Measurements from ENCODE around the gene ART4. TPM values are rescaled to one million over a fixed set of nuclear protein-coding genes. Genes with fewer than 3 reads are reported as not detected.

ART4 gene
- total RNA-seq, 4 donors from 2014 or later: 0.35 to 0.95 TPM; not detected in 2

DNA sequence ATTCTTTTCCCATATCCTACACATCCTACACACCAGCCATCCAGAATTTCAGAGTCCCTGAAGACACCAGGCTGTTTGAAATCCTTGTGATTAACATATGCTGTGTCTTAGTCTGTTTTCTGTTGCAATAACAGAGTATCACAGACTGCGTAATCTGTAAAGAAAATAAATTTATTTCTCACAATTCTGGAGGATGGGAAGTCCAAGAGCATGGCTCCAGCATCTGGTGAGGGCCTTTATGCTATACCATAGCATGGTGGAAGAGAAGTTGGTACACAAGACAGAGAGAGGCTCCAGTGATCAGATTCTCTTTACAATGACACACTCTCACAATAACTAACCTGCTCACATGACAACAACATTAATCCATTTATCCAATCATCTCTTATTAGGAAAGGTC is 4.1 kb downstream of the ART4 start:
- no peak overlapping the region for H3K4me3 ChIP-seq
- H3K4me1 ChIP-seq: peaks cover 0 to 19% (median 16%) of the 10 kb centered on the region in 3 donors
- TF ChIP-seq POLR2A (IDR thresholded peaks at IDR 0.05): no peak
- TF ChIP-seq, protein P1, sequence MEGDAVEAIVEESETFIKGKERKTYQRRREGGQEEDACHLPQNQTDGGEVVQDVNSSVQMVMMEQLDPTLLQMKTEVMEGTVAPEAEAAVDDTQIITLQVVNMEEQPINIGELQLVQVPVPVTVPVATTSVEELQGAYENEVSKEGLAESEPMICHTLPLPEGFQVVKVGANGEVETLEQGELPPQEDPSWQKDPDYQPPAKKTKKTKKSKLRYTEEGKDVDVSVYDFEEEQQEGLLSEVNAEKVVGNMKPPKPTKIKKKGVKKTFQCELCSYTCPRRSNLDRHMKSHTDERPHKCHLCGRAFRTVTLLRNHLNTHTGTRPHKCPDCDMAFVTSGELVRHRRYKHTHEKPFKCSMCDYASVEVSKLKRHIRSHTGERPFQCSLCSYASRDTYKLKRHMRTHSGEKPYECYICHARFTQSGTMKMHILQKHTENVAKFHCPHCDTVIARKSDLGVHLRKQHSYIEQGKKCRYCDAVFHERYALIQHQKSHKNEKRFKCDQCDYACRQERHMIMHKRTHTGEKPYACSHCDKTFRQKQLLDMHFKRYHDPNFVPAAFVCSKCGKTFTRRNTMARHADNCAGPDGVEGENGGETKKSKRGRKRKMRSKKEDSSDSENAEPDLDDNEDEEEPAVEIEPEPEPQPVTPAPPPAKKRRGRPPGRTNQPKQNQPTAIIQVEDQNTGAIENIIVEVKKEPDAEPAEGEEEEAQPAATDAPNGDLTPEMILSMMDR (IDR thresholded peaks at IDR 0.05): no peak
- no peaks in the 10 kb centered on the region for H3K9me3 ChIP-seq
- H3K36me3 ChIP-seq: no peaks in the 10 kb centered on the region
- intact Hi-C loops (cut with DNase I): no loop called here
- WGBS, 2 donors: 92 to 100% methylated on average over 1 of the region's 1 CpG
- no peaks in the 10 kb centered on the region for H3K27me3 ChIP-seq
- no peak for DNase-seq
- no peak overlapping the region for H3K27ac ChIP-seq

DNA sequence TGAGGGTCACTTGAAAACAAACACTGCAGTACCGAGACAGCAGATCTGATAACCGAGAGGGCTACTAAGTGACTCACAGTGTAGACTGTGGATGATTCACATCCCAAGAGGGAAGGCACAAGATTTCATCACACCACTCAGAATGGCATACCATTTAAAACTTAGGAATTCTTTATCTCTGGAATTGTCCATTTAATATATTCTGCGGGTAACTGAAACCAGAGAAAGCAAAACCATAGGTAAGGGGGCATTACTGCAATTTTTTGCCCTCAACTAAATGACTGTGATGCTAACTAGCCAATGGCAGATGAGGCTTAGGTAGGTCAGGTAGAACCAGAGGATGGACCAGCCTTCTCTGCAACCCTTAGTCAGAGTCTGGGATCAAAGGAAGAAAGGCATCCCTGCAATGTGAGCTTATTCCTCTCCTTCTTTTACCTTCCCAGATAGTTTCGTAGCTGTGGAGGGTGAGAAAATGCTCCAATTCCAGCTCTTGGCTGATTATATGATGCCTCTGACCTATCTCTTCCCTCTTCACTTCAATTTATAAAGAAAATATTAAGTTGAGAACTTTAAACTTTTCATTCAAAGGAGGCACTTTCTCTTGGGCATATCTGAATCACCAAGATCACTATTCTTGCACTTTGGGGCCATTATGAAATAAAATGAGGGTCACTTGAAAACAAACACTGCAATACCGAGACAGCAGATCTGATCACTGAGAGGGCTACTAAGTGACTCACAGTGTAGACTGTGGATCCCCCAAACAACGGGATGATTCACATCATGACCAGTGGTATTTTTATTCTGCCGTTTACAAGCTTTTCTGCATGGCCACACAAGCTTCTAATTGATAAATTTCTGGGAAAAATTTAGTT is 6.8 kb downstream of the ART4 start:
- Histone ChIP-seq H3K4me3 (no peak overlapping the region), H3K36me3 (no peaks in the 10 kb centered on the region), H3K27ac (no peak overlapping the region), H3K27me3 (no peaks in the 10 kb centered on the region), H3K4me1 (peaks cover 0 to 6% (median 4%) of the 10 kb centered on the region in 3 donors), H3K9me3 (no peaks in the 10 kb centered on the region)
- TF ChIP-seq, protein P1 (IDR thresholded peaks at IDR 0.05): no peak
- TF ChIP-seq POLR2A (IDR thresholded peaks at IDR 0.05): no peak
- intact Hi-C loops (cut with DNase I): no loop called here
- 58 to 64% methylated on average over 7 of the region's 7 CpGs for WGBS, 2 donors
- no peak for DNase-seq

DNA sequence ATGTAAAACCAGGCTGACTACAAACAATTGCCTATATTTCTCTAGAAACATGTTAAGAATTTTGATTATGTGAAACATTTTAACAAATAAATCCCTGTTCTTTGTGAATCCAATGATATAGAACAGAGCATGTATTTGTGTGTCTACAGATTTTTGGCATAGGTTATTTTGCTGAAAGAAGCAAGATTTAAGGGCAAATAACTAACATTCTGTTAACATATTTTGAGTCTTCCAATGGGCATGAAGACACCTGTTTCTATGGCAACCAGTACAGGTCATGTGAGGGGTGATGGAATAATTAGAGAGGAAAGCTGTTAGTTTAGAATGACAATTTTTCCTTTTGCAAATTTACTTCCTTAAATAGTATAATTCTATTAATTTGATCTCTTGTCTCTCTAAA is 8.8 kb downstream of the ART4 start:
- H3K4me1 ChIP-seq: no peaks in the 10 kb centered on the region
- no peaks in the 10 kb centered on the region for H3K9me3 ChIP-seq
- no peaks in the 10 kb centered on the region for H3K27me3 ChIP-seq
- intact Hi-C loops (cut with DNase I): no loop called here
- no peaks in the 10 kb centered on the region for H3K36me3 ChIP-seq
- H3K4me3 ChIP-seq: no peak overlapping the region
- no peak for DNase-seq
- no peak overlapping the region for H3K27ac ChIP-seq
- TF ChIP-seq POLR2A (IDR thresholded peaks at IDR 0.05): no peak
- TF ChIP-seq, protein P1 (IDR thresholded peaks at IDR 0.05): no peak

DNA sequence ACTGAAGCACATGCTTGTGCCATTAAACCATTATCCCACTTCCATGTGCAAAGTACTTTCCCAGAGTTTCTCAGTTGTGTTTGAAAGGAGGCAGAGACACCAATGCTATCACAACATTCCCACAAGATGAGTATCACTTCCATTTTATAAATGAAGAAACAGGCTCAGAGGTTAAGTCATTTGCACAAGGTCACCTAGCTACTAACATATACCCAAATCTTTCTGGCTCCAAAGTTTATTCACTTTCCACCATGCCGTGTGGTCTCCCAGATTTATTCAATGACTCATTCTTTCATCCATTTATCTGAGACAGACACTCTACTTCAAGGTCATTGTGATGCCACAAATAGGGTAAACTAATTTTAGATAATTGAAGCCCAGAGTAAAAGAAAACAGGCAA is 9.4 kb downstream of the ART4 start:
- no peak overlapping the region for H3K27ac ChIP-seq
- WGBS, 2 donors: 5 to 50% methylated on average over 1 of the region's 1 CpG
- H3K4me1 ChIP-seq: no peaks in the 10 kb centered on the region
- H3K36me3 ChIP-seq: no peaks in the 10 kb centered on the region
- no peaks in the 10 kb centered on the region for H3K27me3 ChIP-seq
- no peak for TF ChIP-seq POLR2A (IDR thresholded peaks at IDR 0.05)
- TF ChIP-seq, protein P1 (IDR thresholded peaks at IDR 0.05): no peak
- no peak overlapping the region for H3K4me3 ChIP-seq
- intact Hi-C loops (cut with DNase I): no loop called here
- DNase-seq: no peak
- no peaks in the 10 kb centered on the region for H3K9me3 ChIP-seq

DNA sequence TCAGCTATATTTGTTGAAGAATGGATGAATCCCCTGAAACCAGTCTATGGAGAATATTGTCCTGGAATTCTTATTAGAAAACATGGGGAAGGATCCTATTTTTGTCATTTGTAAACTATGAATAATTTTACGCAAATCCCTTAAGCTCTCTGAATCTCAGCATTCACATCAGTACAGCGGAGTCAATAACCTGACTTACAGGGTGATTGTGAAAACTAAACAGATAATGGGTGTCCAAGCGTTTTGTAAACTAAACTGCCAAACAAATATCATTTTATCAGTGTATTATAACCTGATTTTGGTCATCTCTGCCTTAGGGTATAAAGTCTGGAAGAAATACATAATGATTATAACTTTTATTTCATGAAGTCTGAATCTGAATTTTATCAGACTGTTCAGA is 10.0 kb downstream of the ART4 start:
- H3K27me3 ChIP-seq: no peaks in the 10 kb centered on the region
- no peaks in the 10 kb centered on the region for H3K4me1 ChIP-seq
- no peaks in the 10 kb centered on the region for H3K36me3 ChIP-seq
- WGBS, 2 donors: 75 to 79% methylated on average over 3 of the region's 3 CpGs
- intact Hi-C loops (cut with DNase I): no loop called here
- no peak overlapping the region for H3K27ac ChIP-seq
- no peaks in the 10 kb centered on the region for H3K9me3 ChIP-seq
- DNase-seq: no peak
- no peak for TF ChIP-seq POLR2A (IDR thresholded peaks at IDR 0.05)
- TF ChIP-seq, protein P1 (IDR thresholded peaks at IDR 0.05): no peak
- no peak overlapping the region for H3K4me3 ChIP-seq
